A549 treated with AZD9567 at 1 μM for 4 hours (cell line): Measurements from ENCODE around the gene RNF135. TPM values are rescaled to one million over a fixed set of nuclear protein-coding genes. Genes with fewer than 3 reads are reported as not detected.

Source experiments
- total RNA-seq: library from RNA; stranded (reverse); fragments of 200-300 nt; extraction: Qiagen RNA extraction; gene quantifications from 5 replicates; pipeline ENCODE4 v1.2.3, GENCODE V29; 2022; ENCODE audit not compliant: insufficient read depth

Gene RNF135, protein sequence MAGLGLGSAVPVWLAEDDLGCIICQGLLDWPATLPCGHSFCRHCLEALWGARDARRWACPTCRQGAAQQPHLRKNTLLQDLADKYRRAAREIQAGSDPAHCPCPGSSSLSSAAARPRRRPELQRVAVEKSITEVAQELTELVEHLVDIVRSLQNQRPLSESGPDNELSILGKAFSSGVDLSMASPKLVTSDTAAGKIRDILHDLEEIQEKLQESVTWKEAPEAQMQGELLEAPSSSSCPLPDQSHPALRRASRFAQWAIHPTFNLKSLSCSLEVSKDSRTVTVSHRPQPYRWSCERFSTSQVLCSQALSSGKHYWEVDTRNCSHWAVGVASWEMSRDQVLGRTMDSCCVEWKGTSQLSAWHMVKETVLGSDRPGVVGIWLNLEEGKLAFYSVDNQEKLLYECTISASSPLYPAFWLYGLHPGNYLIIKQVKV
- total RNA-seq = 19.0 to 28.7 TPM (median 25.5 TPM) in 5 replicates

DNA sequence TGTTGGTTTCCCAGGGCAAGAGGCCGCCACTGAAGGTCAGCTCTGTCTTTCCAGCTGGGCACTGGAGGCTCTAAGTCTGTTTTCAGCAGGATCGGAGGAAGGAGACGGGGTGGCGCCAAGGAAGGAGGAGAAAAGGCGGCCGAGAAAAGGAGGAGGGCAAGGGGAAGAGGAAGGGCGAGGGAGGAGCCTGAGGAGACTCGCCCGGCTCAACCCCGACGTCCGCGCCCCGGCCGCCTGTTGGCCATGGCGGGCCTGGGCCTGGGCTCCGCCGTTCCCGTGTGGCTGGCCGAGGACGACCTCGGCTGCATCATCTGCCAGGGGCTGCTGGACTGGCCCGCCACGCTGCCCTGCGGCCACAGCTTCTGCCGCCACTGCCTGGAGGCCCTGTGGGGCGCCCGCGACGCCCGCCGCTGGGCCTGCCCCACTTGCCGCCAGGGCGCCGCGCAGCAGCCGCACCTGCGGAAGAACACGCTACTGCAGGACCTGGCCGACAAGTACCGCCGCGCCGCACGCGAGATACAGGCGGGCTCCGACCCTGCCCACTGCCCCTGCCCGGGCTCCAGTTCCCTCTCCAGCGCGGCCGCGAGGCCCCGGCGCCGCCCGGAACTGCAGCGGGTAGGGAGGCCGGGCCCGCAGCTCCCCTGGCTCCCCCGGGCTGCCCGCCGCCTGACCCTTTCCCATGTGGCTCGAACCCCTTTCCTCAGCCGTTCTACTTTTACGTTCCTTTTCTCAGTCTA, at the start of gene RNF135:
Gene RNF135 (plus strand): TSS at position 209 of the 737 bp plus-strand sequence. CDS start 35 bp downstream, at position 244.

DNA sequence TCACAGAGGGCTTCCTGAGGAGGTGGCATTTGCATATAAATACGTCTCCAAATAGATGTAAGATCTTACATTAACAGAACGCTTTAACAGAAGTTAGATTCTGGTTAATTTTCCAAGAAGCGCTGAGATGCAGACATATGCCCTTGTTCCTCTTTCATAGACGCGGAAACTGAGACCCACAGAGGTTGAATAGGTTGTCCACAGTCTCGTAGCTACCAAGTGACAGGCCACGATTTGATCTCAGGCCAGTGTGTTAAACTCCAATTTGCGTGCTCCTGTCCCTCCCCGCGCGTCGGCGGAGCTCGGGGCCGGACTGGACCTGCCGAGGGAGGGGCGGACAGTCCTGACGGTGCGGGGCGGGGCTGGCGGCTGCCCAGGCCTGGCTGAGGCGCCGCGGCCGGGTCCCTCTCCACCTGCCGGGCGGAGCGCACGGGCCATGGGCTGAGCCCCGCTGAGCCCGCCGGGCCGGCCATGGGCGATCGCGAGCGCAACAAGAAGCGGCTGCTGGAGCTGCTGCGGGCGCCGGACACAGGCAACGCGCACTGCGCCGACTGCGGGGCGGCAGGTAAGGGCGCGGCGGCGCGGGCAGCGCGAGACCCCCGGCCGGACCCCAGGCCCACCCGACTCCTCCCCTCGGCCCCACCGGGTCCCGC, 49.2 kb upstream of the RNF135 start, which contains the start of gene ADAP2:
Gene ADAP2 (plus strand): TSS at position 402 of the 653 bp plus-strand sequence. CDS start 70 bp downstream, at position 472.

Other genes with a start within 250 kb of the RNF135 start
- 14.4 to 20.5 TPM (median 16.5 TPM) in 5 replicates for gene CRLF3, start 146.3 kb upstream of the RNF135 start, total RNA-seq
- gene ATAD5, start 139.1 kb upstream of the RNF135 start, total RNA-seq = 3.3 to 5.1 TPM (median 4.2 TPM) in 5 replicates
- gene TEFM, start 64.8 kb upstream of the RNF135 start, total RNA-seq = 16.4 to 26.1 TPM (median 19.3 TPM) in 5 replicates
- gene ADAP2, start 49.1 kb upstream of the RNF135 start, total RNA-seq = 1.9 to 13.4 TPM (median 2.8 TPM) in 5 replicates
- gene NF1, start 123.9 kb downstream of the RNF135 start, total RNA-seq = 15.7 to 32.1 TPM (median 19.1 TPM) in 5 replicates